NB4 (cell line): ENCODE data around the gene GDI2.
"Not testable (repeated sequence)": the region's sequence is repeated elsewhere in the genome, so short reads cannot be mapped to it uniquely, and the experiment has no call there.

Experiments used
- DNase-seq: peaks from one replicate; pipeline ENCODE4 v3.0.0; 2010; ENCODE audit warnings: low read depth
- H3K4me3 ChIP-seq: one replicate; pipeline ENCODE4 v1.5.1; 2011; ENCODE audit warnings: mild to moderate bottlenecking, low read depth, low read length, moderate library complexity
- CTCF ChIP-seq: IDR thresholded peaks from one replicate; pipeline ENCODE4 v1.5.1; 2012; ENCODE audit warnings: low read depth, low read length
- MAX ChIP-seq: IDR thresholded peaks from 2 replicates; pipeline ENCODE4 v1.6.1; 2011; ENCODE audit warnings: low read depth, low read length
- MYC ChIP-seq: IDR thresholded peaks from 2 replicates; pipeline ENCODE4 v1.6.1; 2011; ENCODE audit warnings: low read depth, low read length
- POLR2A ChIP-seq: IDR thresholded peaks from 2 replicates; pipeline ENCODE4 v1.6.1; 2011; ENCODE audit warnings: mild to moderate bottlenecking; ENCODE audit not compliant: insufficient read length; ENCODE audit errors: extremely low read depth

GDI2 gene

GRCh38 chr10:5855979-5856700 lies 42.9 kb upstream of the GDI2 start:
- TF ChIP-seq CTCF (no peak), POLR2A (no peak), MAX (no peak), MYC (no peak)
- no peak for DNase-seq
- no peak overlapping the region for H3K4me3 ChIP-seq

GRCh38 chr10:5854131-5854475 lies 40.9 kb upstream of the GDI2 start:
- no peak for TF ChIP-seq MYC
- no peak for DNase-seq
- no peak overlapping the region for H3K4me3 ChIP-seq

GRCh38 chr10:5846667-5847066 lies 33.4 kb upstream of the GDI2 start:
- not testable (repeated sequence) for H3K4me3 ChIP-seq, DNase-seq

- DNase-seq, result no peak
- TF ChIP-seq MYC, result no peak
- no peak for TF ChIP-seq POLR2A
- no peak for TF ChIP-seq CTCF
- no peak for TF ChIP-seq MAX
- no peak overlapping the region for H3K4me3 ChIP-seq
Observed at GRCh38 chr10:5844345-5845055, 31.3 kb upstream of the GDI2 start.

- DNase-seq, result no peak
- no peak for TF ChIP-seq MAX
- no peak for TF ChIP-seq CTCF
- no peak for TF ChIP-seq POLR2A
- TF ChIP-seq MYC, result no peak
- H3K4me3 ChIP-seq, result no peak overlapping the region
Observed at GRCh38 chr10:5843686-5844344, 30.6 kb upstream of the GDI2 start.

GRCh38 chr10:5841965-5842364 lies 28.7 kb upstream of the GDI2 start:
- H3K4me3 ChIP-seq, result no peak overlapping the region
- no peak for DNase-seq
- TF ChIP-seq MYC (no peak), CTCF (no peak), MAX (no peak), POLR2A (no peak)
